ENCODE data around the gene DDX31.

DNA sequence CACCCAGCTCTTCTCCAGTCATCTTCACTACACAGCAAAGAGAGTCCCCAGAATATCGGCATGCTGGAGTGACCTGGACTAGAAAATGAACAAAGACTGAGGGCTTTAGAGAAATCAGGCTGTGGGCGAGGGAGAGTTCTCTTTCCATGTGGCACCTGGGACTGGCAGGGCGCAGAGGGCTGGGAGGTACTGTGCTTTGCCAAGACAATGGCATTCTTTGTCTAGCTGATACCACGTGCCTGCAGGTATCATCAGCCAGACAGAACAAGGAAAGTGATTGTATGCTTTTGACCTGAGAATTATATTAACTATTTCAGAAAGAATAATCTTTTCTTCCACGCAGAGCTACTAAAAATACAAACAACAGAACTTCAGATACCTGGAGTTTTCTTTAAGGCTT lies 30.5 kb downstream of the DDX31 start:
- TF ChIP-seq ZNF407 (IDR thresholded peaks at IDR 0.05; ENCODE audit: low read depth) (no peak), ZFP30 (CRISPR knock-in tag; IDR thresholded peaks at IDR 0.05; ENCODE audit: borderline replicate concordance) (no peak), ZNF184 (CRISPR knock-in tag; IDR thresholded peaks at IDR 0.05) (no peak), KDM5B (IDR thresholded peaks at IDR 0.05; ENCODE audit: insufficient replicate concordance, low read depth, low read length) (no peak)
- TF ChIP-seq, protein P1, sequence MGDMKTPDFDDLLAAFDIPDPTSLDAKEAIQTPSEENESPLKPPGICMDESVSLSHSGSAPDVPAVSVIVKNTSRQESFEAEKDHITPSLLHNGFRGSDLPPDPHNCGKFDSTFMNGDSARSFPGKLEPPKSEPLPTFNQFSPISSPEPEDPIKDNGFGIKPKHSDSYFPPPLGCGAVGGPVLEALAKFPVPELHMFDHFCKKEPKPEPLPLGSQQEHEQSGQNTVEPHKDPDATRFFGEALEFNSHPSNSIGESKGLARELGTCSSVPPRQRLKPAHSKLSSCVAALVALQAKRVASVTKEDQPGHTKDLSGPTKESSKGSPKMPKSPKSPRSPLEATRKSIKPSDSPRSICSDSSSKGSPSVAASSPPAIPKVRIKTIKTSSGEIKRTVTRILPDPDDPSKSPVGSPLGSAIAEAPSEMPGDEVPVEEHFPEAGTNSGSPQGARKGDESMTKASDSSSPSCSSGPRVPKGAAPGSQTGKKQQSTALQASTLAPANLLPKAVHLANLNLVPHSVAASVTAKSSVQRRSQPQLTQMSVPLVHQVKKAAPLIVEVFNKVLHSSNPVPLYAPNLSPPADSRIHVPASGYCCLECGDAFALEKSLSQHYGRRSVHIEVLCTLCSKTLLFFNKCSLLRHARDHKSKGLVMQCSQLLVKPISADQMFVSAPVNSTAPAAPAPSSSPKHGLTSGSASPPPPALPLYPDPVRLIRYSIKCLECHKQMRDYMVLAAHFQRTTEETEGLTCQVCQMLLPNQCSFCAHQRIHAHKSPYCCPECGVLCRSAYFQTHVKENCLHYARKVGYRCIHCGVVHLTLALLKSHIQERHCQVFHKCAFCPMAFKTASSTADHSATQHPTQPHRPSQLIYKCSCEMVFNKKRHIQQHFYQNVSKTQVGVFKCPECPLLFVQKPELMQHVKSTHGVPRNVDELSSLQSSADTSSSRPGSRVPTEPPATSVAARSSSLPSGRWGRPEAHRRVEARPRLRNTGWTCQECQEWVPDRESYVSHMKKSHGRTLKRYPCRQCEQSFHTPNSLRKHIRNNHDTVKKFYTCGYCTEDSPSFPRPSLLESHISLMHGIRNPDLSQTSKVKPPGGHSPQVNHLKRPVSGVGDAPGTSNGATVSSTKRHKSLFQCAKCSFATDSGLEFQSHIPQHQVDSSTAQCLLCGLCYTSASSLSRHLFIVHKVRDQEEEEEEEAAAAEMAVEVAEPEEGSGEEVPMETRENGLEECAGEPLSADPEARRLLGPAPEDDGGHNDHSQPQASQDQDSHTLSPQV (IDR thresholded peaks at IDR 0.05): no peak
